ENCODE data around the gene ZYG11A. TPM values are rescaled to one million over a fixed set of nuclear protein-coding genes. Genes with fewer than 3 reads are reported as not detected.
A peak's percentile ranks its signal among the peaks of the same experiment; 100 is the strongest.

The ZYG11A gene
- total RNA-seq, 1 experiment from 2014 or later = 6.8 TPM

- H3K36me3 ChIP-seq (replicated peaks; ENCODE audit: control insufficient read depth, insufficient read depth, low read length) = no peaks in the 10 kb centered on the region
- H3K4me3 ChIP-seq (ENCODE audit: insufficient read depth, low read depth, low read length) = no peak overlapping the region
- no peak for DNase-seq
- no peaks in the 10 kb centered on the region; the same call in 1 of the 2 replicates for H3K27me3 ChIP-seq (ENCODE audit: control insufficient read depth, insufficient read depth, low read length)
These were observed 61.8 kb downstream of the ZYG11A start for GRCh38 chr1:52904208-52904926.

- Histone ChIP-seq H3K27me3 (ENCODE audit: control insufficient read depth, insufficient read depth, low read length) (no peaks in the 10 kb centered on the region; the same call in 1 of the 2 replicates), H3K4me3 (ENCODE audit: insufficient read depth, low read depth, low read length) (no peak overlapping the region), H3K36me3 (replicated peaks; ENCODE audit: control insufficient read depth, insufficient read depth, low read length) (no peaks in the 10 kb centered on the region)
- DNase-seq = peak; percentile 94
These were observed 62.6 kb downstream of the ZYG11A start for GRCh38 chr1:52904927-52905698.

GRCh38 chr1:52906135-52906603, 63.6 kb downstream of the ZYG11A start:
- no peaks in the 10 kb centered on the region; the same call in 1 of the 2 replicates for H3K27me3 ChIP-seq (ENCODE audit: control insufficient read depth, insufficient read depth, low read length)
- DNase-seq = no peak
- no peaks in the 10 kb centered on the region for H3K36me3 ChIP-seq (replicated peaks; ENCODE audit: control insufficient read depth, insufficient read depth, low read length)
- H3K4me3 ChIP-seq (ENCODE audit: insufficient read depth, low read depth, low read length) = no peak overlapping the region

- no peaks in the 10 kb centered on the region for H3K36me3 ChIP-seq (replicated peaks; ENCODE audit: control insufficient read depth, insufficient read depth, low read length)
- DNase-seq = no peak
- H3K4me3 ChIP-seq (ENCODE audit: insufficient read depth, low read depth, low read length) = no peak overlapping the region
- no peaks in the 10 kb centered on the region; the same call in 1 of the 2 replicates for H3K27me3 ChIP-seq (ENCODE audit: control insufficient read depth, insufficient read depth, low read length)
These were observed 64.7 kb downstream of the ZYG11A start for GRCh38 chr1:52907068-52907811.

- DNase-seq = no peak
- no peak overlapping the region for H3K4me3 ChIP-seq (ENCODE audit: insufficient read depth, low read depth, low read length)
- no peaks in the 10 kb centered on the region; the same call in 1 of the 2 replicates for H3K27me3 ChIP-seq (ENCODE audit: control insufficient read depth, insufficient read depth, low read length)
- no peaks in the 10 kb centered on the region for H3K36me3 ChIP-seq (replicated peaks; ENCODE audit: control insufficient read depth, insufficient read depth, low read length)
These were observed 65.2 kb downstream of the ZYG11A start for GRCh38 chr1:52907812-52908153.

GRCh38 chr1:52911541-52911940, 69.0 kb downstream of the ZYG11A start:
- Histone ChIP-seq H3K27me3 (ENCODE audit: control insufficient read depth, insufficient read depth, low read length) (no peaks in the 10 kb centered on the region; the same call in 1 of the 2 replicates), H3K36me3 (replicated peaks; ENCODE audit: control insufficient read depth, insufficient read depth, low read length) (no peaks in the 10 kb centered on the region), H3K4me3 (ENCODE audit: insufficient read depth, low read depth, low read length) (no peak overlapping the region)
- peak; percentile 33 for DNase-seq

GRCh38 chr1:52913014-52913413, 70.5 kb downstream of the ZYG11A start:
- Histone ChIP-seq H3K4me3 (ENCODE audit: insufficient read depth, low read depth, low read length) (no peak overlapping the region), H3K36me3 (replicated peaks; ENCODE audit: control insufficient read depth, insufficient read depth, low read length) (no peaks in the 10 kb centered on the region), H3K27me3 (ENCODE audit: control insufficient read depth, insufficient read depth, low read length) (no peaks in the 10 kb centered on the region; the same call in 1 of the 2 replicates)
- no peak for DNase-seq

- no peaks in the 10 kb centered on the region; the same call in 1 of the 2 replicates for H3K27me3 ChIP-seq (ENCODE audit: control insufficient read depth, insufficient read depth, low read length)
- peak; percentile 80 for DNase-seq
- no peak overlapping the region for H3K4me3 ChIP-seq (ENCODE audit: insufficient read depth, low read depth, low read length)
- no peaks in the 10 kb centered on the region for H3K36me3 ChIP-seq (replicated peaks; ENCODE audit: control insufficient read depth, insufficient read depth, low read length)
These were observed 71.0 kb downstream of the ZYG11A start for GRCh38 chr1:52913537-52913936.

- Histone ChIP-seq H3K4me3 (ENCODE audit: insufficient read depth, low read depth, low read length) (no peak overlapping the region), H3K36me3 (replicated peaks; ENCODE audit: control insufficient read depth, insufficient read depth, low read length) (no peaks in the 10 kb centered on the region), H3K27me3 (ENCODE audit: control insufficient read depth, insufficient read depth, low read length) (peaks cover under 1% of the 10 kb centered on the region; the same call in 1 of the 2 replicates)
- DNase-seq = no peak
These were observed 71.9 kb downstream of the ZYG11A start for GRCh38 chr1:52914463-52914862.

GRCh38 chr1:52915211-52915854, 72.8 kb downstream of the ZYG11A start:
- no peak for DNase-seq
- no peak overlapping the region for H3K4me3 ChIP-seq (ENCODE audit: insufficient read depth, low read depth, low read length)
- no peaks in the 10 kb centered on the region for H3K36me3 ChIP-seq (replicated peaks; ENCODE audit: control insufficient read depth, insufficient read depth, low read length)
- peaks cover 9% of the 10 kb centered on the region for H3K27me3 ChIP-seq (ENCODE audit: control insufficient read depth, insufficient read depth, low read length)

GRCh38 chr1:52915855-52916220, 73.3 kb downstream of the ZYG11A start:
- H3K27me3 ChIP-seq (ENCODE audit: control insufficient read depth, insufficient read depth, low read length) = peaks cover 14% of the 10 kb centered on the region
- no peak for DNase-seq
- H3K36me3 ChIP-seq (replicated peaks; ENCODE audit: control insufficient read depth, insufficient read depth, low read length) = no peaks in the 10 kb centered on the region
- no peak overlapping the region for H3K4me3 ChIP-seq (ENCODE audit: insufficient read depth, low read depth, low read length)

GRCh38 chr1:52916241-52916975, 73.8 kb downstream of the ZYG11A start:
- Histone ChIP-seq H3K36me3 (replicated peaks; ENCODE audit: control insufficient read depth, insufficient read depth, low read length) (no peaks in the 10 kb centered on the region), H3K27me3 (ENCODE audit: control insufficient read depth, insufficient read depth, low read length) (peaks cover 20% of the 10 kb centered on the region), H3K4me3 (ENCODE audit: insufficient read depth, low read depth, low read length) (no peak overlapping the region)
- DNase-seq = no peak

- no peaks in the 10 kb centered on the region for H3K36me3 ChIP-seq (replicated peaks; ENCODE audit: control insufficient read depth, insufficient read depth, low read length)
These were observed 74.6 kb downstream of the ZYG11A start for GRCh38 chr1:52917156-52917555.

GRCh38 chr1:52917581-52917980, 75.0 kb downstream of the ZYG11A start:
- H3K4me3 ChIP-seq (ENCODE audit: insufficient read depth, low read depth, low read length) = no peak overlapping the region
- H3K27me3 ChIP-seq (ENCODE audit: control insufficient read depth, insufficient read depth, low read length) = peaks cover 27% of the 10 kb centered on the region
- DNase-seq = no peak
- H3K36me3 ChIP-seq (replicated peaks; ENCODE audit: control insufficient read depth, insufficient read depth, low read length) = no peaks in the 10 kb centered on the region

More at GRCh38 chr1:52917156-52917555, 74.6 kb downstream of the ZYG11A start:
- no peak for DNase-seq
- no peak overlapping the region for H3K4me3 ChIP-seq (ENCODE audit: insufficient read depth, low read depth, low read length)
- peaks cover 24% of the 10 kb centered on the region for H3K27me3 ChIP-seq (ENCODE audit: control insufficient read depth, insufficient read depth, low read length)
